Thyroid gland (tissue), 4 donors: ENCODE results near the gene MARK3.

ENCODE experiments used
- POLR2A ChIP-seq, 2 donors: fragments of 450-650 bp; IDR thresholded peaks; one replicate each; pipeline ENCODE4 v1.6.1; 2017; ENCODE audit warnings: antibody characterized with exemption in 2 of 2, mild to moderate bottlenecking in 2 of 2, moderate library complexity in 1 of 2
- TF ChIP-seq, protein P1 (sequence below), 6 experiments: fragments of 200-600 bp in 3 of 6; fragments of 450-650 bp in 3 of 6; sonication (generic) in 3 of 6; IDR thresholded peaks; one replicate each; pipeline ENCODE4 v1.5.1; 2016 to 2019; ENCODE audit warnings: antibody characterized with exemption in 6 of 6, mild to moderate bottlenecking in 2 of 6, inconsistent platforms in 1 of 6, moderate library complexity in 1 of 6

DNA sequence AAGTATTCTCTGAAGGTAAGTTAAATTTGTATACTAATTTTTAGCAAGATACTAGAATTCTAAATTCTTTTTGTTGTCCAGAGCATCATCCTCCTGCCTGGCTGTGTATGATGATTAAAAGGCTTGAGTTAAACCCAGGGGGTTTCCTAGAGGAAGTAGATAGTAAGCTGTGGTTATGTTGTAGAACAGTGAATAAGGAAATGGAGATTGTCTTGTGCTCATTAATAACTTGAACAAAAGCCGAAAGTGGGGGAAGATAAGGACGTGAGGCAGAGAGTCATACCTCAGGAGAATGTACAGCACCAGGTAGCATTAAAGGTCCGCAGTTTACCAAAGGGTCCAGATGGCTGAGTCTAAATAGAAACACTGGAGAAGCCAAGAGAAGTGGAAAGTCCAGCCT, 95.4 kb downstream of the MARK3 start:
- TF ChIP-seq, protein P1, sequence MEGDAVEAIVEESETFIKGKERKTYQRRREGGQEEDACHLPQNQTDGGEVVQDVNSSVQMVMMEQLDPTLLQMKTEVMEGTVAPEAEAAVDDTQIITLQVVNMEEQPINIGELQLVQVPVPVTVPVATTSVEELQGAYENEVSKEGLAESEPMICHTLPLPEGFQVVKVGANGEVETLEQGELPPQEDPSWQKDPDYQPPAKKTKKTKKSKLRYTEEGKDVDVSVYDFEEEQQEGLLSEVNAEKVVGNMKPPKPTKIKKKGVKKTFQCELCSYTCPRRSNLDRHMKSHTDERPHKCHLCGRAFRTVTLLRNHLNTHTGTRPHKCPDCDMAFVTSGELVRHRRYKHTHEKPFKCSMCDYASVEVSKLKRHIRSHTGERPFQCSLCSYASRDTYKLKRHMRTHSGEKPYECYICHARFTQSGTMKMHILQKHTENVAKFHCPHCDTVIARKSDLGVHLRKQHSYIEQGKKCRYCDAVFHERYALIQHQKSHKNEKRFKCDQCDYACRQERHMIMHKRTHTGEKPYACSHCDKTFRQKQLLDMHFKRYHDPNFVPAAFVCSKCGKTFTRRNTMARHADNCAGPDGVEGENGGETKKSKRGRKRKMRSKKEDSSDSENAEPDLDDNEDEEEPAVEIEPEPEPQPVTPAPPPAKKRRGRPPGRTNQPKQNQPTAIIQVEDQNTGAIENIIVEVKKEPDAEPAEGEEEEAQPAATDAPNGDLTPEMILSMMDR (IDR thresholded peaks at IDR 0.05) = no peak
- TF ChIP-seq POLR2A (IDR thresholded peaks at IDR 0.05) = no peak
